ENCODE data around the gene SMIM30. TPM values are rescaled to one million over a fixed set of nuclear protein-coding genes. Genes with fewer than 3 reads are reported as not detected.

SMIM30 gene
- polyA plus RNA-seq, 1 donor from 2014 or later = 62.8 TPM

DNA sequence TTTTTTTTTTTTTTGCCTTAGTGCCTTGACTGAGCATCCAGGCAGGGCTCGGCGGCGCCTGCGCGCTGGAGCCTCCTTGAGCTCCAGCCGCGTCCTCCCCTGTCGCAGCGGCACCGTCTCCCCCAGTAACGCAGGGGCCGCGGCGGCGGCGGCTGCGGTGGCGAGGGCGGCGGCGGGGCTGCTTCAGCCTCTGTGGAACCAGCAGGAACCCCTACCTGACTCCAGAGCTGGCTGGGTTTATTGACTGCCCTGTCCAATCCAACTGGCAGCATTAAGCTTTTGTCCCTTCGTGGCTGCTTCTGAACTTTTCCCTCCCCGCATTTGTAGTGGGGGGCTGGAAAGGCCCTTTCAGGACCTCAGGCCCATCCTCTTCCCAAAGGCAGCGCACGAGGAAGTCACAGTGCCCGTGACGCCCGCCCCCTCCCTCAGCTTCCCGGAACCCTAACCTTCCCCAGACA is 31.9 kb downstream of the SMIM30 start, which contains the start of gene GPR85:
Gene GPR85, minus strand, starts transcription at position 397 of the 458 bp plus-strand sequence. CDS start 2,106 bp downstream, outside the sequence.
- no peak for TF ChIP-seq RAD21 (conservative IDR thresholded peaks at IDR 0.05)
- TF ChIP-seq, protein P1, sequence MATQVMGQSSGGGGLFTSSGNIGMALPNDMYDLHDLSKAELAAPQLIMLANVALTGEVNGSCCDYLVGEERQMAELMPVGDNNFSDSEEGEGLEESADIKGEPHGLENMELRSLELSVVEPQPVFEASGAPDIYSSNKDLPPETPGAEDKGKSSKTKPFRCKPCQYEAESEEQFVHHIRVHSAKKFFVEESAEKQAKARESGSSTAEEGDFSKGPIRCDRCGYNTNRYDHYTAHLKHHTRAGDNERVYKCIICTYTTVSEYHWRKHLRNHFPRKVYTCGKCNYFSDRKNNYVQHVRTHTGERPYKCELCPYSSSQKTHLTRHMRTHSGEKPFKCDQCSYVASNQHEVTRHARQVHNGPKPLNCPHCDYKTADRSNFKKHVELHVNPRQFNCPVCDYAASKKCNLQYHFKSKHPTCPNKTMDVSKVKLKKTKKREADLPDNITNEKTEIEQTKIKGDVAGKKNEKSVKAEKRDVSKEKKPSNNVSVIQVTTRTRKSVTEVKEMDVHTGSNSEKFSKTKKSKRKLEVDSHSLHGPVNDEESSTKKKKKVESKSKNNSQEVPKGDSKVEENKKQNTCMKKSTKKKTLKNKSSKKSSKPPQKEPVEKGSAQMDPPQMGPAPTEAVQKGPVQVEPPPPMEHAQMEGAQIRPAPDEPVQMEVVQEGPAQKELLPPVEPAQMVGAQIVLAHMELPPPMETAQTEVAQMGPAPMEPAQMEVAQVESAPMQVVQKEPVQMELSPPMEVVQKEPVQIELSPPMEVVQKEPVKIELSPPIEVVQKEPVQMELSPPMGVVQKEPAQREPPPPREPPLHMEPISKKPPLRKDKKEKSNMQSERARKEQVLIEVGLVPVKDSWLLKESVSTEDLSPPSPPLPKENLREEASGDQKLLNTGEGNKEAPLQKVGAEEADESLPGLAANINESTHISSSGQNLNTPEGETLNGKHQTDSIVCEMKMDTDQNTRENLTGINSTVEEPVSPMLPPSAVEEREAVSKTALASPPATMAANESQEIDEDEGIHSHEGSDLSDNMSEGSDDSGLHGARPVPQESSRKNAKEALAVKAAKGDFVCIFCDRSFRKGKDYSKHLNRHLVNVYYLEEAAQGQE (IDR thresholded peaks at IDR 0.05; ENCODE audit: borderline replicate concordance) = peak; percentile 10
- TF ChIP-seq TAF1 (IDR thresholded peaks at IDR 0.05; ENCODE audit: low read depth) = peak; percentile 25
- no peak for TF ChIP-seq EP300 (conservative IDR thresholded peaks at IDR 0.05; ENCODE audit: poor library complexity, severe bottlenecking)
- TF ChIP-seq POLR2AphosphoS5 (IDR thresholded peaks at IDR 0.05) = peak; percentile 83
- peak; percentile 18 for TF ChIP-seq SMC3 (conservative IDR thresholded peaks at IDR 0.05; ENCODE audit: poor library complexity)
- peak; percentile 12 for TF ChIP-seq MXI1 (conservative IDR thresholded peaks at IDR 0.05; ENCODE audit: poor library complexity, severe bottlenecking)
- Histone ChIP-seq H3K9me3 (ENCODE audit: low read length) (no peaks in the 10 kb centered on the region), H4K20me1 (ENCODE audit: insufficient read depth) (no peaks in the 10 kb centered on the region), H3K79me2 (replicated peaks; ENCODE audit: insufficient read depth, low read length) (peaks cover 40% of the 10 kb centered on the region), H3K36me3 (ENCODE audit: insufficient read depth, low read length) (no peaks in the 10 kb centered on the region), H3K9me2 (ENCODE audit: insufficient read depth, low read length) (no peaks in the 10 kb centered on the region), H3K27ac (ENCODE audit: low read length) (peak within 1 kb of the TSS; percentile 95), H3K9ac (ENCODE audit: low read length) (peak within 1 kb of the TSS; percentile 94), H2AFZ (ENCODE audit: low read depth, low read length) (peak within 1 kb of the TSS; percentile 43), H3K27me3 (ENCODE audit: insufficient read depth, low read depth, low read length) (no peaks in the 10 kb centered on the region), H3F3A (ENCODE audit: insufficient read depth, low read length, poor library complexity, severe bottlenecking) (peaks cover 20% of the 10 kb centered on the region), H3K4me2 (ENCODE audit: low read length) (peak within 1 kb of the TSS; percentile 96), H3K4me3 (ENCODE audit: low read length) (peak within 1 kb of the TSS; percentile 70)

DNA sequence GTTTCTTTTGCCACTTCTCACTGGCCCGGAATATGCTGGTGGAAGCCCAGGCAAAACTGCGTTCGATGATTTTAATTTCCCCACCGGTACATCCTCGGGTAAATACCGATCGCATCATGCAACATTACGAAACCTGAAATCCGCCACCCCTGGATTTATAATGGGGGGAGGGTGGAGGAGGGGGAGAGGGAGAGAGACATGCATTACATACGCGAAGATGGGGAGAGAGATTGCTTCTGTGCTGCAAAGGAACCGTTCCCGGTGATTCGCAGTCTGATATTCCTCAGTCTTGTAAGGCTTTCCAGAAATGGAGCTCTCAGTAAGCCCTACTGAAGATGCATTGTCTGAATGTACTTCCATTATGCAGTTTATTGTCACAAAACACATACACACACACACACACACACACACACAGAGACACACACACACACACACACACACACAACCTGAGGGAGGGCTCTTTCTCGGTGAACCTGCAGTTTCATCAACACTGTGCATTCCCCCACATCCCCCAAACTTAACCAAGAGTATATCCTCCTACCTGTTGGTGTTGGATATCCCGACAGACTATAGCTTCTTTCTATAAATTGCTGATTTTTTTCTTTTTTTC is 32.5 kb downstream of the SMIM30 start:
- Histone ChIP-seq H3K79me2 (replicated peaks; ENCODE audit: insufficient read depth, low read length) (peaks cover 45% of the 10 kb centered on the region), H2AFZ (ENCODE audit: low read depth, low read length) (peak overlapping the region; percentile 23), H4K20me1 (ENCODE audit: insufficient read depth) (no peaks in the 10 kb centered on the region), H3K9me2 (ENCODE audit: insufficient read depth, low read length) (no peaks in the 10 kb centered on the region), H3K27me3 (ENCODE audit: insufficient read depth, low read depth, low read length) (no peaks in the 10 kb centered on the region), H3K4me2 (ENCODE audit: low read length) (peak overlapping the region; percentile 96), H3K4me3 (ENCODE audit: low read length) (peak overlapping the region; percentile 70), H3F3A (ENCODE audit: insufficient read depth, low read length, poor library complexity, severe bottlenecking) (peaks cover 20% of the 10 kb centered on the region), H3K9ac (ENCODE audit: low read length) (peak overlapping the region; percentile 94), H3K36me3 (ENCODE audit: insufficient read depth, low read length) (no peaks in the 10 kb centered on the region), H3K9me3 (ENCODE audit: low read length) (no peaks in the 10 kb centered on the region), H3K27ac (ENCODE audit: low read length) (peak overlapping the region; percentile 95)
- TF ChIP-seq EZH2 (IDR thresholded peaks at IDR 0.05; ENCODE audit: borderline replicate concordance, insufficient read depth, low read length, poor library complexity, severe bottlenecking) (no peak), POLR2AphosphoS5 (IDR thresholded peaks at IDR 0.05) (peak; percentile 64), RAD21 (conservative IDR thresholded peaks at IDR 0.05) (peak; percentile 6), TAF1 (IDR thresholded peaks at IDR 0.05; ENCODE audit: low read depth) (no peak), SMC3 (conservative IDR thresholded peaks at IDR 0.05; ENCODE audit: poor library complexity) (no peak), EP300 (conservative IDR thresholded peaks at IDR 0.05; ENCODE audit: poor library complexity, severe bottlenecking) (peak; percentile 17), MXI1 (conservative IDR thresholded peaks at IDR 0.05; ENCODE audit: poor library complexity, severe bottlenecking) (no peak)
- TF ChIP-seq, protein P2, sequence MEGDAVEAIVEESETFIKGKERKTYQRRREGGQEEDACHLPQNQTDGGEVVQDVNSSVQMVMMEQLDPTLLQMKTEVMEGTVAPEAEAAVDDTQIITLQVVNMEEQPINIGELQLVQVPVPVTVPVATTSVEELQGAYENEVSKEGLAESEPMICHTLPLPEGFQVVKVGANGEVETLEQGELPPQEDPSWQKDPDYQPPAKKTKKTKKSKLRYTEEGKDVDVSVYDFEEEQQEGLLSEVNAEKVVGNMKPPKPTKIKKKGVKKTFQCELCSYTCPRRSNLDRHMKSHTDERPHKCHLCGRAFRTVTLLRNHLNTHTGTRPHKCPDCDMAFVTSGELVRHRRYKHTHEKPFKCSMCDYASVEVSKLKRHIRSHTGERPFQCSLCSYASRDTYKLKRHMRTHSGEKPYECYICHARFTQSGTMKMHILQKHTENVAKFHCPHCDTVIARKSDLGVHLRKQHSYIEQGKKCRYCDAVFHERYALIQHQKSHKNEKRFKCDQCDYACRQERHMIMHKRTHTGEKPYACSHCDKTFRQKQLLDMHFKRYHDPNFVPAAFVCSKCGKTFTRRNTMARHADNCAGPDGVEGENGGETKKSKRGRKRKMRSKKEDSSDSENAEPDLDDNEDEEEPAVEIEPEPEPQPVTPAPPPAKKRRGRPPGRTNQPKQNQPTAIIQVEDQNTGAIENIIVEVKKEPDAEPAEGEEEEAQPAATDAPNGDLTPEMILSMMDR (IDR thresholded peaks at IDR 0.05; ENCODE audit: poor library complexity, severe bottlenecking) = no peak
- TF ChIP-seq, protein P1 (IDR thresholded peaks at IDR 0.05; ENCODE audit: borderline replicate concordance) = peak; percentile 76

All from neural cell (in vitro differentiated cells).